ENCODE results near the gene RARS2. TPM values are rescaled to one million over a fixed set of nuclear protein-coding genes. Genes with fewer than 3 reads are reported as not detected.

The RARS2 gene
- total and polyA plus RNA-seq, 9 of the 15 experiments (the other 6 are each of a cell fraction or from before 2014, with no cell fraction given), result 30.0 to 92.7 (median 43.4) TPM

DNA sequence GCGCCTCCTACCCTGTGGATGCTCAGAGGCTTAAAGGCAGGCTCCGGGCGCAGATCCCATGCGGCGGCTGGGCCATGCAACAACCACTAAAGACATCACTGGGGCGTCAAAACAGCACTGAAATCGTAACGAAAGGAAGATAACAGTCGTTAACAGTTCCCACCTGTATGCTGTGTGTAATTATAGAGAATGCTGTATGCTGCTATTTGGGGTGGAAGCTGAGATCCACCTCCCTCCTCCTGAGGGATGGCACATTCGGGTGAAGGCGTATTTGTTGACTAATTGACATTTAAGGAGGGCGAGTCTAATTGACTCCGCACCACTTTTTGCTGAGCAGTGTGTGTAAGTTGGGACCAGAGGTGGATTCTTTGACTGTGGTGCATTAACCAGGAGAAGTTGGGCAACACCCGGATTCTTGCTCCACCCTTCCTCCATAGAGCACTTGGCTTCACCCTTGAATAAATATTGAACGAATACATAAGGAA is 116.3 kb downstream of the RARS2 start (continued):
- no peak for TF ChIP-seq FOSL1 (tag; conservative IDR thresholded peaks at IDR 0.05)
- no peak for TF ChIP-seq TFE3 (CRISPR knock-in tag; IDR thresholded peaks at IDR 0.05)
- peak; percentile 40; the same call in 1 of the 2 replicates for TF ChIP-seq BRD4 (IDR thresholded peaks at IDR 0.05)
- no peak for TF ChIP-seq BRF2 (IDR thresholded peaks at IDR 0.05; ENCODE audit: borderline replicate concordance, insufficient read depth, insufficient read length)
- peak in 1 of 2 experiments; percentile 81; a peak in 2 of 4 replicates for TF ChIP-seq FOXK2 (conservative IDR thresholded peaks at IDR 0.05 in 1 of 2, IDR thresholded peaks at IDR 0.05 in 1 of 2; ENCODE audit: low read depth in 2 of 2)
- TF ChIP-seq ZHX1 (conservative IDR thresholded peaks at IDR 0.05; ENCODE audit: low read length), result no peak
- TF ChIP-seq HNRNPLL (IDR thresholded peaks at IDR 0.05; ENCODE audit: low read depth, low read length, poor library complexity, severe bottlenecking), result peak; percentile 32
- 0 out of 4 replicates have a peak, but pooled peaks of 1 of the 2 experiments have one; percentile 24 for TF ChIP-seq RCOR1 (IDR thresholded peaks at IDR 0.05; ENCODE audit: borderline replicate concordance in 1 of 2, low read depth in 2 of 2, low read length in 2 of 2)
- TF ChIP-seq, protein P1, sequence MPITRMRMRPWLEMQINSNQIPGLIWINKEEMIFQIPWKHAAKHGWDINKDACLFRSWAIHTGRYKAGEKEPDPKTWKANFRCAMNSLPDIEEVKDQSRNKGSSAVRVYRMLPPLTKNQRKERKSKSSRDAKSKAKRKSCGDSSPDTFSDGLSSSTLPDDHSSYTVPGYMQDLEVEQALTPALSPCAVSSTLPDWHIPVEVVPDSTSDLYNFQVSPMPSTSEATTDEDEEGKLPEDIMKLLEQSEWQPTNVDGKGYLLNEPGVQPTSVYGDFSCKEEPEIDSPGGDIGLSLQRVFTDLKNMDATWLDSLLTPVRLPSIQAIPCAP (CRISPR knock-in tag; IDR thresholded peaks at IDR 0.05; ENCODE audit: borderline replicate concordance), result no peak
- TF ChIP-seq ZNF3 (CRISPR knock-in tag; IDR thresholded peaks at IDR 0.05), result no peak
- TF ChIP-seq E2F5 (CRISPR knock-in tag; IDR thresholded peaks at IDR 0.05), result no peak
- no peak for TF ChIP-seq EHMT2 (IDR thresholded peaks at IDR 0.05)
- TF ChIP-seq NFE2L1 (tag; IDR thresholded peaks at IDR 0.05; ENCODE audit: borderline replicate concordance, low read depth), result no peak
- TF ChIP-seq TAF15 (IDR thresholded peaks at IDR 0.05; ENCODE audit: low read depth, low read length), result no peak
- TF ChIP-seq ATF7 (IDR thresholded peaks at IDR 0.05), result peak; percentile 43; the same call in 1 of the 2 replicates
- no peak for TF ChIP-seq PTTG1 (tag; IDR thresholded peaks at IDR 0.05; ENCODE audit: low read depth)
- no peak for TF ChIP-seq CREB1 (IDR thresholded peaks at IDR 0.05)
- TF ChIP-seq CREB1 (CRISPR knock-in tag; IDR thresholded peaks at IDR 0.05), result no peak
- no peak for TF ChIP-seq PHB (CRISPR knock-in tag; IDR thresholded peaks at IDR 0.05)
- no peak for TF ChIP-seq NCOA2 (IDR thresholded peaks at IDR 0.05; ENCODE audit: partially characterized antibody in 2 of 2)
- no peak for TF ChIP-seq BRF1 (IDR thresholded peaks at IDR 0.05; ENCODE audit: borderline replicate concordance, extremely low read depth, insufficient read length)
- TF ChIP-seq BCOR (IDR thresholded peaks at IDR 0.05), result no peak

Measured in K562 (cell line).